ENCODE data around the gene GMDS.

The GMDS gene

DNA sequence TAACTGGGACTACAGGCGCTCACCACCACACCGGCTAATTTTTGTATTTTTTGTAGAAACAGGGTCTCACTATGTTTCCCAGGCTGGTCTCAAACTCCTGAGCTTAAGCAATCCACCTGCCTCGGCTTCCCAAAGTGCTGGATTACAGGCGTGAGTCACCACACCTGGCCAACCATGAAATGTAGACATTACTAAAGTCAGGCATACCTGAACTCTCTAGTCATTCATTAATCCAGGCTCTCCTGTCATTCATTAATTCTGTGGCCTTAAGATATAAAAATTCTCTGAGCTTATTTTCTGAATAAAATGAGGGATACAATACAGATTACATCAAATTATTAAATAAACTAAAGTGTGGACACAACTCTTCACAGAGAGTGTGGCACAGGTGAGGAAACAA, 159.7 kb downstream of the GMDS start:
- no peak for DNase-seq

DNA sequence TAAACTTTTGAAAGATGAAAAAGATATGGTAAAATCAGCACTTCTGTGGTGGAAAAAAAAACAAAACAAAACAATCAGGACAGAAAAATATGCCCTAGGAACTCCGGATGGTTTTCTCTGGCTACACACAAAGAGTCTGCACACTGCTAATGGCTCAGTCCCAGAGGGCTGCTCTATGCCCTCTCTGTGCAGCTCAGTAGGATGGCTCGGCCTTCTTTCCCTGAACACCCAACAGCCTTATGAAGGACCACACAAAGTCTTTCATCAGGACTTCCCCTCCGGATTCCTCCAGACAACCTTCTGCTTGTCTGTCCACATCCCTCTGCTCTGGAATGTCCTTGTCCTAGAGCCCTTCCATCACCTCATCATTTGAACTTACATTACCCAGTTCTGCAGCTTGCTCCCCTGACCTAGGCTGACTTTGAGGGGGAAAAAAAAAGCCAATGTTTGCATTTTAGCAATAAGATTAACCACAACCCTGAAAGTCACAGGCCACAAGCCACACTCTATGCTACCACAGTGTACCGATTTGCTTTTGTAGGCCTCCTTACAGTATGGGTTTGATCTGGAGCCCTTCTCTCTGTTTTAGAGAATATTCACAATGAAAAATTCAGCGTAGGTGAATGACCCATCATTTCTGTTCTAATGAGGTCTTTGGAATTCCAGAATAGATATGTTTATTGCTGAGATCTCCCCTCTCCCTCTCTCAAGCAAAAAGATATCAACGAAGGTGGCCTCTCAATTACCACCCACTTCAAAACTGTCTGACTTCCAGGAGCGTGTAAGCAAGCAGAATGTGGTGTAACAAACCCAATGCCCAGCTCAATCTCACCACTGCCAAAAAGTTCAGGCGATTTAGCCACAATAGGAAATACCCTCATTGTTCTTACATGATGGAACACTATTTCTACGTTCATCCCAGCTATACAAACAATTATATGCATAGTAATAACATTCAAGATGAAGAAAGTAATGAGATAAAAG, 164.0 kb downstream of the GMDS start:
- DNase-seq, result no peak

DNA sequence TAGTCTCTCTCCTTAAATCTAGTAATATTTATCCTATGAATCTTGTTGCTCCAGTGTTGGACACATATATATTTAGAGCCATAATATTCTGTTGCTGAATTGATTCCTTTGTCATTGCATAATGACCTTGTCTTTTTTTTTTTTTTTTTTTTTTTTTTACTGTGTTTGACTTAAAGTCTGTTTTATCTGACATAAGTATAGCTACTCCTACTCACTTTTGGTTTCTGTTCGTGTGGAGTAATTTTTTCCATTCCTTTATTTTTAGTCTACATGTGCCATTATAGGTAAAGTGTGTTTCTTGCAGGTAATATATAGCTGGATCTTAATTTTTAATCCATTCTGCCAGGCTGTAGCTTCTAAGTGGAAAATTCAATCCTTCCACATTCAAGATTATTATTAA, 166.5 kb downstream of the GMDS start:
- no peak for DNase-seq

DNA sequence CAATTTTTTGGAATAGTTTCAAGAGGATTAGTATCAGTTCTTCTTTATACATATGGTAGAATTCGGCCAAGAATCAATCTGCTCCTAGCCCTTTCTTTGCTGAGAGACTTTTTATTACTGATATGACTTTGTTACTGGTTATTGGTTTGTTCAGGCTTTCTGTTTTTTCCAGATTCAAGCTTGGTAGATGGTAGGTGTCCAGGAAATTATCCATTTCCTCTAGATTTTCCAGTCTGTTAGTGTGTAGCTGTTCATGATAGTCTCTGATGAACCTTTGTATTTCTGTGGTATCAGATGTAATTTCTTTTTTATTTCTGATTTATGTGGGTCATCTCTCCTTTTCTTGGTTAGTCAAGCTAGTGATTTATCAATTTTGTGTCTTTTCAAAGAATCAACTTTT, 167.6 kb downstream of the GMDS start:
- no peak for DNase-seq

DNA sequence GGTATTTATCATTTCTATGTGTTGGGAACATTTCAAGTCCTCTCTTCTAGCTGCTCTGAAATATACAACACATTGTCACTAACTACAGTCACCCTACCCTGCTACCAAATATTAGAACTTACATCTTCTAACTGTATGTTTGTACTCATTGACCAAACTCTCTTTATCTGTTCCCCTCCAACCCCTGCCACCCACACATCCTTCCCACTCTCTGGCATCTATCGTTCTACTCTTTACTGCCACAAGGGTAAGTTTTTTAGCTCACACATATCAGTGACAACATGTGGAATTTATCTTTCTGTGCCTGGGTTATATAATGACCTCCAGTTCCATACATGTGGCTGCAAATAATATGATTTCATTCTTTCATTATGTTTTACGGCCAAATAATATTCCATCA, 171.9 kb downstream of the GMDS start:
- DNase-seq, result no peak

DNA sequence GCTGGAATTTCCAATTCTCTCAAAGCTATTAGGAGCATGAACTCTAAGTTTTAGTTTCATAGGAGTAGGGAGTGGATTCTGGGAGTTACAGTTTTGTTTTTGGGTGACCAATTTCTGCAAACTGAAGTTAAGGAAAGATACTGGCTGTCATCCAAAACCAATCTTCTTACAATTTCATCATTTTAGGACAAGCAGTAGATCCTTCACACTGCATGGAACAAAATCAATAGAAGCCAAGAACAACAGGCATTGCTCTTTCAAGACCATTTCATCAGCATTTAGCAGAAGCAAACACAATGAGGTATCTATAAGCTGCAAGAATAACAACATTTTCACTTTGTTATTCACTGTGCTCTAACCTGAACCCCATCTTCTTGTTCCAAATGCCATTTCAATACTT, 173.0 kb downstream of the GMDS start:
- no peak for DNase-seq

DNA sequence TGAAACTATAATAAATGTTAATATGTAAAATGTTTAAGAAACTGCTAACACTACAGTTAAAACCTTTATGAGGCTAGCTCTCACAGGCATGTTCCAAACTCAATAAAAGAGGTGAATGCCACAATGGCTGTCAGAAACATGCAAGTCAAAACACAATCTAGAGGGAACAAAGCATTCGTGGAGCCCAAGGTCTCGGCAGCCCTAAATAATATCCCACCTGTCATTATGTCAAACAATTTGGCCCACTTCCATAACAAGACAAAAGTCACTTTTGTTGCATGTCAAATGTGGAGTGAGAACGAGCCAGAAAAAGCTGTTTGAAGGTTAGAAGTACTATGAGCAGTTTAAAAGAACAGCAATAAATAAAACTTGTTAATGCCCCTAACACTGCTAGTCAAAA, 181.9 kb downstream of the GMDS start:
- no peak for DNase-seq

DNA sequence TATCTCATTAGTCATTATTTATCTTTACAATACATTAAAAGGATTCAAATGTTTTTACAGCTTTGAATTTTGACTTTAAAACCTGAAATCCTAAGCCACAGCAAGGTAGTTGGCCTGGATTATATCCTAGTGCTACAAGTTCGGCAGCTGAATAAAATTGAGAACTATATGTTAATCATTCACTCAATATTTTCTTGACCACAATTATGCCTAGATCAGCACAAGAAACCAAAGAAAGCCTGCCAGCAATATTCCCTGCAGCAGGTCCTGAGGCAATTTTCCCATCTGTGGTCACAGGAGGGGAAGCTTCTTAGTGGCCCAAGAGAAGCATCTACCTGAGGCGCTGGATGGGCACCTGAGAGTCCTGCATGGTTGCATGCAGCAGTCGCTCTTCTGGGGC, 183.5 kb downstream of the GMDS start:
- no peak for DNase-seq

DNA sequence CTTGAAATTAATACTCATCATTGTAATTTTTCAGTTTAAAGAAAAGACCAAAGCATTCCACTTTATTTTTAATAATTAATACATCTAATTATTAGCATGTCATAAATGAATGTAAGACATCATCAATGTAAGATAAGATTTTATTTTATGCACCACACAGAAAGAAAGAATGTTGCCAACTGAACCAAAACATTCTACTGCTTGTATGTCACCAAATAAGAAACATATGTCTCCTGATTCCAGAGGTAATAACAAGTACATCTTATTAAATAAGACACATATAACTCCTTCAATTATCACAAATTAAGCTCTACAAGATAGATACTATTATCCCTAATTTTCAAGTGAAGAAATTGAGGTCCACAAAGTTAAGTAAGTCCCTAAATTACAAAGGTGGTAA, 189.5 kb downstream of the GMDS start:
- no peak for DNase-seq

DNA sequence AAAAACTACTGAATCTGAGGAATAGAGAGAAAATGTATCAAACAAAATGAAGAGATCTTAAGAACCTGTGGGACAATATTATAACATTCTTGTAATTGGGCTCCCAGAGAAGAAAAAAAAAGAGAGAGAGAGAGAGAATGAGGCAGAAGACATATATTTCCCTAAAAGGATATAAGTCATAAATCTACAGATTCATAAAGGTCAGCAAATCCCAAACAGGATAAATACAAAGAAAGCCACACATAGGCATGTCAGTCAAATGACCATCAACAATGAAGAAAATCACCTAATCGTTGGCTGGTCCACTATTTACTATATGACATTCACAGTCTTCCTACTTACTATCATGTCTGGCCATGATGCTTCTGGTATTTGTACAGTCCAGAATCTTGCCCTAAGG, 190.3 kb downstream of the GMDS start:
- no peak for DNase-seq

DNA sequence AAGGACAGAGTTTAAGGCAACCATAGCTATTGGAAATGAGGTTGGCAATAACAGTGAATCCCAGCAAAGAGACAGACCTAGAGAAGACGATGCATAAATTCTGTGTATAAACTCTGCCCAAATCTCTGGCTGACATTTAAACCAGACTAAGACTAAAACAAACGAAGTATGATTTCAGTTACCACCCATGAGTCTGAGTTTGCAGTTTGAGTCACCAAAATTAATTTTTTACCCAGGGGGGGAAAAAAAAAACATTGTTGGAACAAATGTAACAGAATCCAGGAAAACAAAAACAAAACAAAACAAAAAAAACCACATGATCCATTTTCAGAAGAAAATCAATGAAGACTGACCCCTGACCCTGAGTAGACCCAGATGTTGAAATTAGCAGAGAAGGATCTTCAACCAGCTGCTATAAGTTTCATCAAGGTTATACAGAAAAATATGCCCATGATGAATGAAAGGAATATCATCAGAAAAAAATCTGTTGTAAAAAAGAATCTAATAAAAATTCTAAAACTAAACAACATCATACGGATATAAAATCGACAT, 190.8 kb downstream of the GMDS start:
- no peak for DNase-seq

DNA sequence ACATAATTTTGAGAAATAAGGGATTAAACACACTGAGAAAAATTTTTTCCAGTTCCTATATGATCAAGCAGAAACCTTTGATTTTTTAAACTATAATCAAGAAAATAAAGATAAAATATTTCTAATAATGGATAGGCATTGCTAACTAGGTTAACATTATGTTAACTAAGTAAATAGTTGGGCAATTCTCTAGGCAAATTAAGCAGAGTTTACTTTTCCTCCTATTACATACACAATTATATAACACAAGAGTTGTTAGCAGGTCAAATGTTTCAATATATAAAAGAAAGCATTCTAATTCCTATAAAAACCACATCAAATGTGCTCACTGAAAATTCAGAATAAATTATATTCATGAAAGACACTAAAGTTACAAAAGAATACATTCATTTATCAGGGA, 191.7 kb downstream of the GMDS start:
- DNase-seq, result no peak

DNA sequence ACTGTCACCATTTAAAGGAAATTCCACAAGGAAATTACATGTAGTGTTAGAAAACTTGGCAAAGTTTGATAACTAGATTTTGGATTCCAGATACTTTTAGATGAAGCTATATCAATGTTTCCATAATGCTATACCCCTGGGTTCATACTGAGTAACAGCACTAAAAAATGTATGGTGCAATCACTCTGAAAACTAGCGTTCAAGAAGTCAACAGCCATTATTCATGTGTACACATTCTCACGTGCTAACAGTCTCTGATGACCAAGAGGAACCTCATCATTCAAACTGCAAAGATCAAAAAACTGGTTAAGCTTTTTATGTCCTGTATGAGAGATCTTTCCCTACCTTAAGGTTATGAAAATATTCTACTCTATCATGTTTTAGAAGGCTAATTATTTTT, 197.6 kb downstream of the GMDS start:
- DNase-seq, result no peak

DNA sequence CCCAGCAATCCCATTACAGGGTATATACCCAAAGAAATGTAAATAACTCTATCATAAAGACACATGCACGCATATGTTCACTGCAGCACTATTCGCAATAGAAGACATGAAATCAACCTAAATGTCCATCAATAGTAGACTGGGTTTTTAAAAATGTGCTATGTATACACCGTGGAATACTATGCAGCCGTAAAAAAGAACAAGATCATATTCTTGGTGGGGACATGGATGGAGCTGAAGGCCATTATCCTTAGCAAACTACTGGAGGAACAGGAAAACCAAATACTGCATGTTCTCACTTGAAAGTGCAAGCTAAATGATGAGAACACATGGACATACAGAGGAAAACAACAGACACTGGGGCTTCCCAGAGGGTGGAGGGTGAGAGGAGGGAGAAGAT, 201.2 kb downstream of the GMDS start:
- no peak for DNase-seq

DNA sequence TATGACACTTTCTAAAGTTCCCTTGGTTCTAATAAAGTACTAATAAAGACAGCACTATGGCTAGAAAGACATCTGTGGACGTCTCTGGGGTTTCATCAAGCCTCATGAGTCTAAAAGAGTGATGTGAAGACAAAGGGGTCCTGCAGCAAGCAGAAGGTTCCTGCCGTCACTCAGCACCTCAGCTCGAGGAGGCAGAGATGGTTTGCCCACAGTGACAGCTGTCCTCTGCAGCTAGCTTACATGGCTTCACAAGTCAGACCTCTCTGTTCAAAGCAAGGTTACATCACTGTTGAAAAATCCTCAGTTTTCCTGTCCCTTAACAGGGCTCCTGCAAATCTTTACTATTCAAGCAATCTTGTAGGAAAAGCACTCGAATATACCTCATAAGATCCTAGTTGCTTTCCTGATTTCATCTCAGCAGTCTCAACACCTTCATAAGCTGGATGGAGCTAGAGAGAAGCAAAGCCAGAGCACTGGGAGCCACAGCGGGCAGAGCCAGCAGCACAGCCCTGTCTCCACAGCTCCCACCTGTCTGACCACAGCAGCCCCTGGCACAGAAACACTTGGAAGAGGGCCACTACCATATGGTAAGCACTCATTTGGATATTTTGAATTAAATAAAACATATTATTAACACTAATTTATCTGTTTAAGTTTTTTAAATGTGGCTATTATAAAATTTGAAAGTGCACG, 202.3 kb downstream of the GMDS start:
- no peak for DNase-seq

DNA sequence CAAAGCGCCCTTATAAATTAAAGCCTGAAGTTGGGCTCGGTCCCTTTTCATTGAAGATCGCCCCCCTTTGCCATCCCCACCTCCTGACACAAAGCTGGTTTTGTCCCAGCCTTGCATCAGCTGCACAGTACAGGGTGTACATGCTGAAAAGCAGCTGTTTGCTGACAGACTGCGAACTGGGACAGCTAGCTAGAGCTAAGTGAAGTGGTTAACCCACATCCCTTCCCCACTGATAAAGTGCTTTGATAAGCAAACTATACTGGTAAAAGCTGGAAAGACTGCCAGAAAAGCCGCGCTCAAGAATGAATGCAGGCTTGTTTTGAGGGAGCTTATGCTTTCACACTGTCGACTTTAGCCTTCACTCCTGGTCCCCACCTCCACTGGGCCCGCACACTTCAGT, 207.3 kb downstream of the GMDS start:
- no peak for DNase-seq

DNA sequence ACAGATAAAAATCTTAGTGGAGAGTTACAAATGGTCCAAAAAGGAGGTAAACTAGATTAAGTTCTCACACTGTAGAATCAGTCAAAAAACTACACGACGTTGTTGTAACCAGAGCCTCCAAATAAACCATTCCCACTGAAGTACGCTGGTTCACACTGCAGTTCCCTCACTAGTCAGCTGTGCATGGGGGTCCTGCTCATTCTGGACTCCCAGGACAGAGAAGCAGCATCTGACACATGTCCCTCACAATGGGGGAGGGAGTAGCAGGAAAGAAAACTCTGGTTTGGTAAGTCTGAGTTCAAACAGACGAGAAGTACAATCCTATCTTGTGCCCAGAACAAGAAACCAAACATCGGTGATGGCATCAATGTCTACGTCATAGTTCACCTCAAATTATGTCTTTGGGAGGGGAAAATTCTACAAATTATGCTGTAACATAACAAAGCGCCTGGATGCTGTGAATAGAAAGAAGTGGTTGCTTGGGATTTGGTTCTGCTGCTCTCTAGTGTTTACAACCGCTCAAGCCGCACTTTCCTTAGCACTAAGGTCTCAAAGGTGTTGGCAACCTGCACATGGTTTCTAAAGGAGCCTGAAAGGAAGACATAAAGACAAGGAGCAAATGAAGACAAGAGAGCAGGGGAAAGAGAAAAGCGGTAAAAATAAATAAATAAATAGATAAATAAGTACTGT, 208.0 kb downstream of the GMDS start:
- DNase-seq, result no peak

DNA sequence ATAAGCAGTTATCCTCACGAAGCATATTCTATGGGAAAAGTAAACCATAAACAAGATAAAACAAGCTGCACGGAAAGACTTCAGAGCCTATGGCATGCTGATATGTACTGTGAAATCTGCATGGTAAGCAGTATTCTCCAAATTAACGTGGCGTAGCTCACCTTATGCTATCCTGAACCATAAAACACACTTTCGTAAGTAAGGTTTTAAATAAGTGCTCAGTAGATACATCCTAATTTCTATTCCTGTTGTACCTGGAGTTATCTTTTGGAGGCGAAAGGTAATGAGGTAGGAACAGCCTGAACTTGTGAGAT, 208.7 kb downstream of the GMDS start:
- DNase-seq, result no peak

DNA sequence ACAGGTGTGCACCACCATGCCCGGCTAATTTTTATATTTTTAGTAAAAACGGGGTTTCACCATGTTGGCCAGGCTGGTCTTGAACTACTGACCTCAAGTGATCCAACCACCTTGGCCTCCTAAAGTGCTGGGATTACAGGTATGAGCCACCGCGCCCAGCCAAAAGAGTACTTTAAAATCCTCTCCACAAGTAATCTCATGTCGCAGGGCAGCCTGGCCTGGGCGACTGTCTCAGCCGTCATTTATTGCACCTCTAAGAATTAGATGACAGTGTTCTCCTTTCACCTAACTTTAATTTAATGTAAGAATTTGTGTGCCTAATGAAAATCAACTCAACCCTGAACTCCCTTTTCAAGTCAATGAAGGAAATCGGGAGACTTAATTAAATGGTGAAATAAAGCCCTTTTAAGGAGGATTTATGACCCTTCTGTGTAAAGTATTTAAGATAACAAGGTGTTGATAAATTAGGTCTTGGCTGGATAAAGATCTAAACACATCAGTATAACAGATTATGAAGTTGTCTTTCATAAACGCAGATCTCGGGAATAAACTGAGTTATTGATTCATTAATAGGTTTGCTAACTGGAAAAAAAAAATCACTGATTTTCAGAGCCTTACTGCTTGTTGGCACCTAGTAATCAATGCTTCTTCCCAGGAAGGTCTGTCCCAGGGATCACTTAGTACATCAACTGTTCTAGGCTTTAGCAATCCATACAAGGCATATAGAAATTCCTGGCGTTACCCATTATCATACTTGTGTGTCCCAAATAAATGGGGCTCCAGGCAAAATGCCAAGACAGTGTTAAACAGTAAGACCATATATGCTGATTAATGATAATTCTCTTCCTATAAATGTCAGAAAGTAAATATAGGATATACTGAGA, 209.3 kb downstream of the GMDS start:
- DNase-seq, result no peak

DNA sequence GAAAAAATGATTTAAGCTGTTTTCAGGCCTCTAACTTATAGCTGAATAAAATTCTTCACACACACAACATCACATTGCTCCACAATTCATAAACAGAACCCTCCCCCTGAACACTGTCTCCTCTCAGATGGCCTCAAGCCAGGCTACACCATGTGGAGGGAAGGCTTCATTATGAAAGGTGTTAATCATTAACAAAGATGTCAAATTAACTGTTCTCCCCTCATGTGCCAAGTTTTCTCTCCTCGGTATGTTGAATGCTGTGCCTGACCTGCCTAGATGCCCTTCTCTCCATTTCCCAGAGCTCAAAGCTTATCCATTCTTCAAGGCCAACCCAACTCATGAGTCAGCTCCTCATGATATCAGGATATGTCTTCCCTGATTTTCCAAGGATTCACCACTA, 210.4 kb downstream of the GMDS start:
- no peak for DNase-seq

DNA sequence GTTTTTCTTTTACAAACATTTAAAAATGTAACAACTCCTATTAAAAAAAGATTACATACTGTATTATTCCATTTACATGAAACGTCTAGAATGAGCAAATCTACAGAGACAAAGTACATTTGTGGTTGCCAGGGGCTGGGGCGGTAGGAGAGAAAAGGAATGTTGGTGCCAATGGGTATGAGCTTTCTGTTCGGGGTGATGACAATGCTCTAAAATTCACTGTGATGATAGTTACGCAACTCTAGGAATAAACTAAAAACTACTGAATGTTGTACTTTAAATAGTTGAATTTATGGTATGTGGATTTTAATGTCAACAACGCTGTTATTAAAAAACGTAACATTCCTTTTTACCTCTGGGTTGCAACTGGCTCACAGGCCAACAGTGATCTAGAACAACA, 211.1 kb downstream of the GMDS start:
- no peak for DNase-seq

DNA sequence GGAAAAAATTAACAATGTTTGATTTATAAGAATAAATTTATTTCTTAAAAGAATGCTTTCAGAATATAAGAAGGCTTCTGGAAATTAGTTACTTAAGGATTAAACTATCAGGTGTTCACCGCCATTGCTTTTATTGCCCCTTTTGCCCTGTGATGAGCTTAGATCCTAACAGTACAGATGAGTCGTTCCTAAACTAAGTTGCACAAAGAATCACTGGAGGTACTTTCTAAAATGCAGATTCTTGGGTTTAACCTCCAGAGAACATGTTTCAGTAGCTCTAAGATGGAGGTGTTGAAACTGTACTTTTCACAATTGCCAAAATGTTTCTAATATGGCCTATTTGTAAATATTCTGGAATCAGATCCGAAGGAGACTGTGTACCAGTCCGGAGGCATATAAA, 211.9 kb downstream of the GMDS start:
- no peak for DNase-seq

Measured in 8988T (cell line).